ENCODE data around the gene NPHP4.
"Not testable (repeated sequence)": the region's sequence is repeated elsewhere in the genome, so short reads cannot be mapped to it uniquely, and the experiment has no call there.

DNA sequence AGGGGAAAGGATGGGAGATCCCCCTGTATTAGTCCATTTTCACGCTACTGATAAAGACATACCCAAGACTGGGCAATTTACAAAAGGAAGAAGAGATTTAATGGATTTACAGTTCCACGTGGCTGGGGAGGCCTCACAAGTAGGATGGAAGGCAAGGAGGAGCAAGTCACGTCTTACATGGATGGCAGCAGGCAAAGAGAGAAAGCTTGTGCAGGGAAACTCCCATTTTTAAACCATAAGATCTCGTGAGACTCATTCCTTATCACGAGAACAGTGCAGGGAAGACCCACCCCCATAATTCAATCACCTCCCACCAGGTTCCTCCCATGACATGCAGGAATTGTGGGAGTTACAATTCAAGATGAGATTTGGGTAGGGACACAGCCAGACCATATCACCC, 138.4 kb downstream of the NPHP4 start:
- not testable (repeated sequence) for TF ChIP-seq YY1 (IDR thresholded peaks at IDR 0.05; ENCODE audit: insufficient read depth, insufficient read length); SUZ12 (IDR thresholded peaks at IDR 0.05; ENCODE audit: extremely low read depth, insufficient read depth, insufficient read length)
